Smooth muscle cell of the pulmonary artery (primary cell): ENCODE results near the gene SANBR. TPM values are rescaled to one million over a fixed set of nuclear protein-coding genes. Genes with fewer than 3 reads are reported as not detected.

Experiments used
- total RNA-seq: library from RNA; depleted of rRNA; stranded (reverse); fragments of >200 nt; gene quantifications from 2 replicates; pipeline ENCODE4 v1.2.3, GENCODE V29; 2014

SANBR gene
- total RNA-seq, result 8.9 and 10.4 TPM in 2 replicates

GRCh38 chr2:61065714-61066709, at the start of gene SANBR:
Gene SANBR (plus strand): TSS chr2:61065871. CDS start chr2:61070351, 4,480 bp downstream.

GRCh38 chr2:61017556-61018317, 47.9 kb upstream of the SANBR start, which contains the start of the genes PEX13 and PUS10:
Gene PEX13 (plus strand): TSS chr2:61017720. CDS start chr2:61017760, 40 bp downstream.
Gene PUS10 (minus strand): TSS chr2:61018255. CDS start chr2:61011890, 6,365 bp downstream.

Other genes starting within 250 kb of the SANBR start
- gene REL, start 184.3 kb upstream of the SANBR start, total RNA-seq, result 4.2 and 4.8 TPM in 2 replicates
- 31.5 and 31.9 TPM in 2 replicates for gene PEX13, start 48.2 kb upstream of the SANBR start, total RNA-seq
- 5.3 and 5.7 TPM in 2 replicates for gene PUS10, start 47.6 kb upstream of the SANBR start, total RNA-seq
- 11.3 TPM in 2 replicates for gene C2orf74, start 96.3 kb downstream of the SANBR start, total RNA-seq